GM12878 (cell line): Measurements from ENCODE around the gene COL5A1. TPM values are rescaled to one million over a fixed set of nuclear protein-coding genes. Genes with fewer than 3 reads are reported as not detected.

Experiments
- ATAC-seq: fragments of 200-7000 bp; cut with Tn5 transposase; 3 replicates; pipeline ENCODE4 v1.9.1; 2020; ENCODE audit warnings: mild to moderate bottlenecking, moderate library complexity
- BruUV-seq: library from RNA; stranded (reverse); fragments of 400-500 nt; replicated peaks from 2 replicates; lab custom pipeline; 2021; lab: Mats Ljungman, UMichigan
- CTCF ChIA-PET: fragments of 300-600 bp; sonication (Branson Sonifier 250); formaldehyde crosslinking; extraction: SDS; loops from one replicate; lab custom pipeline; 2021; ENCODE audit warnings: inconsistent platforms; lab: Yijun Ruan, JAX
- POLR2A ChIA-PET: fragments of 350-600 bp; formaldehyde crosslinking; extraction: SDS; loops from one replicate; lab custom pipeline; 2021; ENCODE audit warnings: inconsistent platforms; lab: Charles Lee
- RAD21 ChIA-PET: fragments of 300-600 bp; sonication (Branson Sonifier 250); formaldehyde crosslinking; loops from one replicate; lab custom pipeline; 2023; ENCODE audit warnings: antibody characterized with exemption; ENCODE audit not compliant: unreplicated experiment; lab: Charles Lee
- SMC1A ChIA-PET: fragments of 300-600 bp; sonication (Branson Sonifier 250); formaldehyde crosslinking; loops from one replicate; lab custom pipeline; 2023; ENCODE audit not compliant: unreplicated experiment, uncharacterized antibody; lab: Charles Lee
- DNase-seq: peaks from one replicate; pipeline ENCODE4 v3.0.0-alpha.2; 2011; ENCODE audit warnings: low read depth, low spot score
- FAIRE-seq: peaks from 3 replicates; lab custom pipeline; 2011; peaks lifted over from hg19 to GRCh38; lab: Jason Lieb, UNC
- H2AFZ ChIP-seq: 2 replicates; pipeline ENCODE4 v1.6.0; 2011; ENCODE audit warnings: low read depth, low read length, control low read depth; ENCODE audit not compliant: control insufficient read depth
- H3K27ac ChIP-seq: 2 replicates; pipeline ENCODE4 v1.5.1; 2011; ENCODE audit warnings: control low read depth; ENCODE audit not compliant: control insufficient read depth, insufficient read depth
- H3K27me3 ChIP-seq, 2 experiments: replicated peaks in 1 of 2; 2 replicates each; pipeline versions ENCODE4 v1.6.0 to v1.6.1; 2011; ENCODE audit warnings: low read length in 1 of 2; ENCODE audit not compliant: control insufficient read depth in 2 of 2, insufficient read depth in 2 of 2
- H3K36me3 ChIP-seq, 2 experiments: 2 replicates each; pipeline ENCODE4 v1.5.1; 2011; ENCODE audit warnings: low read length in 1 of 2; ENCODE audit not compliant: control insufficient read depth in 2 of 2, insufficient read depth in 2 of 2
- H3K4me1 ChIP-seq: 2 replicates; pipeline ENCODE4 v1.6.1; 2011; ENCODE audit warnings: mild to moderate bottlenecking, low read length, moderate library complexity, mixed read lengths; ENCODE audit not compliant: control insufficient read depth, insufficient read depth
- H3K4me2 ChIP-seq: 2 replicates; pipeline ENCODE4 v1.6.0; 2011; ENCODE audit warnings: control low read depth; ENCODE audit not compliant: control insufficient read depth, insufficient read depth
- H3K4me3 ChIP-seq: fragments of 200-600 bp; sonication (generic); 2 replicates; pipeline ENCODE4 v1.5.1; 2016
- H3K79me2 ChIP-seq: 2 replicates; pipeline ENCODE4 v1.6.0; 2011; ENCODE audit warnings: low read length; ENCODE audit not compliant: control insufficient read depth, insufficient read depth
- H3K9ac ChIP-seq: 2 replicates; pipeline ENCODE4 v1.8.0; 2011; ENCODE audit warnings: low read length, control low read depth, mixed read lengths; ENCODE audit not compliant: control insufficient read depth, insufficient read depth
- H3K9me3 ChIP-seq: replicated peaks from 3 replicates; pipeline ENCODE4 v1.5.1; 2011; ENCODE audit warnings: mild to moderate bottlenecking, low read length; ENCODE audit not compliant: control insufficient read depth, insufficient read depth
- H4K20me1 ChIP-seq: 2 replicates; pipeline ENCODE4 v1.6.0; 2011; ENCODE audit not compliant: control insufficient read depth, insufficient read depth
- BACH1 ChIP-seq: fragments of 450-650 bp; IDR thresholded peaks from 2 replicates; pipeline ENCODE4 v1.6.1; 2017; ENCODE audit warnings: mild to moderate bottlenecking, borderline replicate concordance
- CREB1 ChIP-seq: IDR thresholded peaks from 2 replicates; pipeline ENCODE4 v1.6.1; 2012; ENCODE audit warnings: low read depth, mild to moderate bottlenecking, inconsistent platforms
- EZH2 ChIP-seq: IDR thresholded peaks from 2 replicates; pipeline ENCODE4 v1.6.1; 2012; ENCODE audit warnings: low read depth, mild to moderate bottlenecking, control low read depth, inconsistent platforms, low read length, borderline replicate concordance; ENCODE audit not compliant: control insufficient read depth
- JUND ChIP-seq: IDR thresholded peaks from 2 replicates; pipeline ENCODE4 v1.6.1; 2012; ENCODE audit warnings: low read depth, mild to moderate bottlenecking, low read length, improper control_type of control experiment, moderate library complexity
- NR2C1 ChIP-seq: fragments of 450-650 bp; IDR thresholded peaks from 2 replicates; pipeline ENCODE4 v1.6.1; 2017; ENCODE audit warnings: antibody characterized with exemption, mild to moderate bottlenecking, moderate library complexity
- PAX8 ChIP-seq: fragments of 450-650 bp; IDR thresholded peaks from 2 replicates; pipeline ENCODE4 v1.6.1; 2017; ENCODE audit warnings: mild to moderate bottlenecking, moderate library complexity
- SMAD1 ChIP-seq: fragments of 450-650 bp; IDR thresholded peaks from 2 replicates; pipeline ENCODE4 v1.6.1; 2018; ENCODE audit warnings: mild to moderate bottlenecking, low read depth; ENCODE audit not compliant: partially characterized antibody
- ZBED1 ChIP-seq: IDR thresholded peaks from 2 replicates; pipeline ENCODE4 v1.6.1; 2016; ENCODE audit warnings: borderline replicate concordance
- WGBS: methylation state at CpG from one replicate; pipeline ENCODE4 v1.1.6; 2016; ENCODE audit warnings: low lambda C conversion rate; ENCODE audit not compliant: insufficient replicate concordance, insufficient coverage; ENCODE audit errors: missing lambda C conversion rate; 5-methylcytosine and 5-hydroxymethylcytosine counted together
- in situ Hi-C: fragments of 300-500 bp; cut with MboI; formaldehyde crosslinking; loops from 9 replicates; pipeline ENCODE4 v1.14.3; 2018; ENCODE audit warnings: mixed read lengths
- intact Hi-C: fragments of 100-400 bp; cut with micrococcal nuclease; formaldehyde crosslinking; loops from one replicate; pipeline ENCODE4 v1.14.2; 2022; ENCODE audit not compliant: unreplicated experiment
- polyA plus RNA-seq, 11 experiments: library from polyadenylated mRNA; depleted of rRNA in 4 of 11; unstranded in 6 of 11; stranded (reverse) in 5 of 11; fragments of >200 nt; fragmentation: Nextera tagmentation in 4 of 11; fragmentation: Illumina TruSeq in 1 of 11; extraction: Ambion mirVana in 4 of 11; extraction: Trizol in 1 of 11; gene quantifications; 1 replicate in 1 of 11; 2 replicates in 10 of 11; pipeline versions ENCODE4 v1.2.1 to v1.2.3, GENCODE V29; 2011 to 2016; ENCODE audit warnings: inconsistent platforms in 2 of 11, missing spikeins in 2 of 11, low read depth in 1 of 11
- total RNA-seq, 4 experiments: library from RNA; depleted of rRNA in 3 of 4; stranded (reverse); fragments of >200 nt in 3 of 4; fragmentation: Illumina TruSeq in 1 of 4; extraction: Trizol in 1 of 4; gene quantifications; 2 replicates each; pipeline versions ENCODE4 v1.2.1 to v1.2.3, GENCODE V29; 2013 to 2021
- TF ChIP-seq, protein P1 (sequence below): fragments of 450-650 bp; IDR thresholded peaks from 2 replicates; pipeline ENCODE4 v1.6.1; 2017; ENCODE audit warnings: mild to moderate bottlenecking, moderate library complexity
- TF ChIP-seq, protein P2 (sequence below), 3 experiments: IDR thresholded peaks in 2 of 3; conservative IDR thresholded peaks in 1 of 3; 2 replicates each; pipeline ENCODE4 v1.5.1; 2011; ENCODE audit warnings: low read depth in 3 of 3, low read length in 3 of 3, mild to moderate bottlenecking in 3 of 3, control low read depth in 2 of 3, moderate library complexity in 2 of 3, inconsistent platforms in 1 of 3, mixed read lengths in 1 of 3; ENCODE audit not compliant: control insufficient read depth in 2 of 3, insufficient read depth in 1 of 3; ENCODE audit errors: extremely low read depth in 1 of 3
- TF ChIP-seq, protein P3 (sequence below): IDR thresholded peaks from 2 replicates; pipeline ENCODE4 v1.6.1; 2012; ENCODE audit warnings: low read length, inconsistent platforms
- TF ChIP-seq, protein P4 (sequence below): fragments of 450-650 bp; IDR thresholded peaks from 2 replicates; pipeline ENCODE4 v1.6.1; 2016; ENCODE audit warnings: mild to moderate bottlenecking, moderate library complexity, borderline replicate concordance

COL5A1 gene
- total and polyA plus RNA-seq, 10 of the 15 experiments (the other 5 are each of a cell fraction or from before 2014, with no cell fraction given), result under 0.01 to 0.15 (median 0.13) TPM; not detected in 4

DNA sequence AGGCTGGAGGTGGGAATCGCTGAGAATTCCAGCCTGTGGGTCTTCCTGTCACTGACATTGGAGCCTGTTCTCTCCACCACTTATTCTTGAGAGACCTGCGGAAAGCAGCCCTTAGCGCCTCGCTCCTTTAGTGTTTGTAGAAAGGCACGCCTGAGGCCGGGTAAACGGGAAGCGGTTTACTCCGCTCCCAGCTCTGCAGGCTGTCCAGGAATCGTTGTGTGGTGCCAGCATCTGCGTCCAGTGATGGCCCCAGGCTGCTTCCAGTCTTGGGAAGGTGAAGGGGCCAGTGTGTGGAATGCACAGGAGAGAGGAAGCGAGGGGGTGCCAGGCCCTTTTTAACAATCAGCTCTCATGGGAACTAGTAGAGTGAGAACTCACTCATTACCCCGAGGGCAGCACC is 194.4 kb downstream of the COL5A1 start:
- H3K79me2 ChIP-seq, result no peaks in the 10 kb centered on the region
- 47% methylated on average over 12 of the region's 13 CpGs for WGBS
- no peaks in the 10 kb centered on the region; a peak in 1 of 4 replicates for H3K27me3 ChIP-seq
- no peak overlapping the region for H3K4me3 ChIP-seq
- H3K9me3 ChIP-seq, result no peaks in the 10 kb centered on the region
- no peak overlapping the region for H3K9ac ChIP-seq
- ChIA-PET CTCF (interaction anchor here (1.7 kb wide), 1 partner anchor 23 kb away, joined by 4 read pairs; no protein-coding TSS in a partner anchor), POLR2A (no interaction called here), RAD21 (no interaction called here), SMC1A (no interaction called here)
- no peaks in the 10 kb centered on the region for H3K4me1 ChIP-seq
- H3K36me3 ChIP-seq, result no peaks in the 10 kb centered on the region
- H3K27ac ChIP-seq, result no peak overlapping the region
- in situ Hi-C loops (no loop called here), intact Hi-C loops (no loop called here)
- DNase-seq (no peak), ATAC-seq (no peak), FAIRE-seq (no peak)
- BruUV-seq, result no TSS peak
- H2AFZ ChIP-seq, result no peak overlapping the region
- no peaks in the 10 kb centered on the region for H4K20me1 ChIP-seq
- TF ChIP-seq ZBED1 (no peak), EZH2 (no peak), NR2C1 (no peak), BACH1 (no peak), PAX8 (no peak), JUND (no peak), CREB1 (no peak), SMAD1 (no peak)
- TF ChIP-seq, protein P1, sequence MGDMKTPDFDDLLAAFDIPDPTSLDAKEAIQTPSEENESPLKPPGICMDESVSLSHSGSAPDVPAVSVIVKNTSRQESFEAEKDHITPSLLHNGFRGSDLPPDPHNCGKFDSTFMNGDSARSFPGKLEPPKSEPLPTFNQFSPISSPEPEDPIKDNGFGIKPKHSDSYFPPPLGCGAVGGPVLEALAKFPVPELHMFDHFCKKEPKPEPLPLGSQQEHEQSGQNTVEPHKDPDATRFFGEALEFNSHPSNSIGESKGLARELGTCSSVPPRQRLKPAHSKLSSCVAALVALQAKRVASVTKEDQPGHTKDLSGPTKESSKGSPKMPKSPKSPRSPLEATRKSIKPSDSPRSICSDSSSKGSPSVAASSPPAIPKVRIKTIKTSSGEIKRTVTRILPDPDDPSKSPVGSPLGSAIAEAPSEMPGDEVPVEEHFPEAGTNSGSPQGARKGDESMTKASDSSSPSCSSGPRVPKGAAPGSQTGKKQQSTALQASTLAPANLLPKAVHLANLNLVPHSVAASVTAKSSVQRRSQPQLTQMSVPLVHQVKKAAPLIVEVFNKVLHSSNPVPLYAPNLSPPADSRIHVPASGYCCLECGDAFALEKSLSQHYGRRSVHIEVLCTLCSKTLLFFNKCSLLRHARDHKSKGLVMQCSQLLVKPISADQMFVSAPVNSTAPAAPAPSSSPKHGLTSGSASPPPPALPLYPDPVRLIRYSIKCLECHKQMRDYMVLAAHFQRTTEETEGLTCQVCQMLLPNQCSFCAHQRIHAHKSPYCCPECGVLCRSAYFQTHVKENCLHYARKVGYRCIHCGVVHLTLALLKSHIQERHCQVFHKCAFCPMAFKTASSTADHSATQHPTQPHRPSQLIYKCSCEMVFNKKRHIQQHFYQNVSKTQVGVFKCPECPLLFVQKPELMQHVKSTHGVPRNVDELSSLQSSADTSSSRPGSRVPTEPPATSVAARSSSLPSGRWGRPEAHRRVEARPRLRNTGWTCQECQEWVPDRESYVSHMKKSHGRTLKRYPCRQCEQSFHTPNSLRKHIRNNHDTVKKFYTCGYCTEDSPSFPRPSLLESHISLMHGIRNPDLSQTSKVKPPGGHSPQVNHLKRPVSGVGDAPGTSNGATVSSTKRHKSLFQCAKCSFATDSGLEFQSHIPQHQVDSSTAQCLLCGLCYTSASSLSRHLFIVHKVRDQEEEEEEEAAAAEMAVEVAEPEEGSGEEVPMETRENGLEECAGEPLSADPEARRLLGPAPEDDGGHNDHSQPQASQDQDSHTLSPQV, result no peak
- TF ChIP-seq, protein P2, sequence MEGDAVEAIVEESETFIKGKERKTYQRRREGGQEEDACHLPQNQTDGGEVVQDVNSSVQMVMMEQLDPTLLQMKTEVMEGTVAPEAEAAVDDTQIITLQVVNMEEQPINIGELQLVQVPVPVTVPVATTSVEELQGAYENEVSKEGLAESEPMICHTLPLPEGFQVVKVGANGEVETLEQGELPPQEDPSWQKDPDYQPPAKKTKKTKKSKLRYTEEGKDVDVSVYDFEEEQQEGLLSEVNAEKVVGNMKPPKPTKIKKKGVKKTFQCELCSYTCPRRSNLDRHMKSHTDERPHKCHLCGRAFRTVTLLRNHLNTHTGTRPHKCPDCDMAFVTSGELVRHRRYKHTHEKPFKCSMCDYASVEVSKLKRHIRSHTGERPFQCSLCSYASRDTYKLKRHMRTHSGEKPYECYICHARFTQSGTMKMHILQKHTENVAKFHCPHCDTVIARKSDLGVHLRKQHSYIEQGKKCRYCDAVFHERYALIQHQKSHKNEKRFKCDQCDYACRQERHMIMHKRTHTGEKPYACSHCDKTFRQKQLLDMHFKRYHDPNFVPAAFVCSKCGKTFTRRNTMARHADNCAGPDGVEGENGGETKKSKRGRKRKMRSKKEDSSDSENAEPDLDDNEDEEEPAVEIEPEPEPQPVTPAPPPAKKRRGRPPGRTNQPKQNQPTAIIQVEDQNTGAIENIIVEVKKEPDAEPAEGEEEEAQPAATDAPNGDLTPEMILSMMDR (IDR thresholded peaks at IDR 0.05 in 2 of 3, conservative IDR thresholded peaks at IDR 0.05 in 1 of 3; ENCODE audit: control insufficient read depth in 2 of 3, extremely low read depth in 1 of 3, insufficient read depth in 1 of 3, low read depth in 3 of 3, low read length in 3 of 3), result no peak
- TF ChIP-seq, protein P3, sequence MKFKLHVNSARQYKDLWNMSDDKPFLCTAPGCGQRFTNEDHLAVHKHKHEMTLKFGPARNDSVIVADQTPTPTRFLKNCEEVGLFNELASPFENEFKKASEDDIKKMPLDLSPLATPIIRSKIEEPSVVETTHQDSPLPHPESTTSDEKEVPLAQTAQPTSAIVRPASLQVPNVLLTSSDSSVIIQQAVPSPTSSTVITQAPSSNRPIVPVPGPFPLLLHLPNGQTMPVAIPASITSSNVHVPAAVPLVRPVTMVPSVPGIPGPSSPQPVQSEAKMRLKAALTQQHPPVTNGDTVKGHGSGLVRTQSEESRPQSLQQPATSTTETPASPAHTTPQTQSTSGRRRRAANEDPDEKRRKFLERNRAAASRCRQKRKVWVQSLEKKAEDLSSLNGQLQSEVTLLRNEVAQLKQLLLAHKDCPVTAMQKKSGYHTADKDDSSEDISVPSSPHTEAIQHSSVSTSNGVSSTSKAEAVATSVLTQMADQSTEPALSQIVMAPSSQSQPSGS, result no peak
- TF ChIP-seq, protein P4, sequence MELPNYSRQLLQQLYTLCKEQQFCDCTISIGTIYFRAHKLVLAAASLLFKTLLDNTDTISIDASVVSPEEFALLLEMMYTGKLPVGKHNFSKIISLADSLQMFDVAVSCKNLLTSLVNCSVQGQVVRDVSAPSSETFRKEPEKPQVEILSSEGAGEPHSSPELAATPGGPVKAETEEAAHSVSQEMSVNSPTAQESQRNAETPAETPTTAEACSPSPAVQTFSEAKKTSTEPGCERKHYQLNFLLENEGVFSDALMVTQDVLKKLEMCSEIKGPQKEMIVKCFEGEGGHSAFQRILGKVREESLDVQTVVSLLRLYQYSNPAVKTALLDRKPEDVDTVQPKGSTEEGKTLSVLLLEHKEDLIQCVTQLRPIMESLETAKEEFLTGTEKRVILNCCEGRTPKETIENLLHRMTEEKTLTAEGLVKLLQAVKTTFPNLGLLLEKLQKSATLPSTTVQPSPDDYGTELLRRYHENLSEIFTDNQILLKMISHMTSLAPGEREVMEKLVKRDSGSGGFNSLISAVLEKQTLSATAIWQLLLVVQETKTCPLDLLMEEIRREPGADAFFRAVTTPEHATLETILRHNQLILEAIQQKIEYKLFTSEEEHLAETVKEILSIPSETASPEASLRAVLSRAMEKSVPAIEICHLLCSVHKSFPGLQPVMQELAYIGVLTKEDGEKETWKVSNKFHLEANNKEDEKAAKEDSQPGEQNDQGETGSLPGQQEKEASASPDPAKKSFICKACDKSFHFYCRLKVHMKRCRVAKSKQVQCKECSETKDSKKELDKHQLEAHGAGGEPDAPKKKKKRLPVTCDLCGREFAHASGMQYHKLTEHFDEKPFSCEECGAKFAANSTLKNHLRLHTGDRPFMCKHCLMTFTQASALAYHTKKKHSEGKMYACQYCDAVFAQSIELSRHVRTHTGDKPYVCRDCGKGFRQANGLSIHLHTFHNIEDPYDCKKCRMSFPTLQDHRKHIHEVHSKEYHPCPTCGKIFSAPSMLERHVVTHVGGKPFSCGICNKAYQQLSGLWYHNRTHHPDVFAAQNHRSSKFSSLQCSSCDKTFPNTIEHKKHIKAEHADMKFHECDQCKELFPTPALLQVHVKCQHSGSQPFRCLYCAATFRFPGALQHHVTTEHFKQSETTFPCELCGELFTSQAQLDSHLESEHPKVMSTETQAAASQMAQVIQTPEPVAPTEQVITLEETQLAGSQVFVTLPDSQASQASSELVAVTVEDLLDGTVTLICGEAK, result no peak
- H3K4me2 ChIP-seq, result no peak overlapping the region
